Heart right ventricle (tissue), 16 donors: ENCODE data around the gene HEBP1. TPM values are rescaled to one million over a fixed set of nuclear protein-coding genes. Genes with fewer than 3 reads are reported as not detected.

Source experiments
- ATAC-seq, 8 donors: fragments of 200-7000 bp; cut with Tn5 transposase; one replicate each; pipeline ENCODE4 v1.9.1; 2020; ENCODE audit warnings: mild to moderate bottlenecking in 8 of 8, moderate library complexity in 8 of 8, moderate number of reproducible peaks in 1 of 8
- DNase-seq, 2 donors: peaks; one replicate each; pipeline ENCODE4 v3.0.0-alpha.2; 2020
- H3K27ac ChIP-seq, 10 donors: fragments of 200-600 bp; sonication (generic) in 2 of 10; one replicate each; pipeline versions ENCODE4 v1.5.0 to v1.8.0; 2020 to 2022; ENCODE audit warnings: mild to moderate bottlenecking in 3 of 10
- H3K27me3 ChIP-seq, 7 donors: fragments of 200-600 bp; one replicate each; pipeline ENCODE4 v1.8.0; 2021 to 2022; ENCODE audit warnings: mild to moderate bottlenecking in 2 of 7
- H3K36me3 ChIP-seq, 9 donors: fragments of 200-600 bp; sonication (generic) in 1 of 9; one replicate each; pipeline versions ENCODE4 v1.5.0 to v1.8.0; 2020 to 2022; ENCODE audit warnings: mild to moderate bottlenecking in 2 of 9
- H3K4me1 ChIP-seq, 9 donors: fragments of 200-600 bp; sonication (generic) in 1 of 9; one replicate each; pipeline versions ENCODE4 v1.5.0 to v1.8.0; 2020 to 2022; ENCODE audit warnings: mild to moderate bottlenecking in 4 of 9
- H3K4me3 ChIP-seq, 10 donors: fragments of 200-600 bp; sonication (generic) in 2 of 10; one replicate each; pipeline versions ENCODE4 v1.5.0 to v1.8.0; 2020 to 2022; ENCODE audit warnings: mild to moderate bottlenecking in 7 of 10, moderate library complexity in 2 of 10
- H3K9me3 ChIP-seq, 11 donors: fragments of 200-600 bp in 10 of 11; sonication (generic) in 2 of 11; one replicate each; pipeline versions ENCODE4 v1.5.0 to v1.8.0; 2013 to 2022; ENCODE audit warnings: mild to moderate bottlenecking in 2 of 11, control low read depth in 1 of 11, moderate library complexity in 1 of 11
- WGBS, 2 donors: extraction: QIAGEN DNeasy Blood & Tissue Kit; methylation state at CpG; one replicate each; pipeline ENCODE4 v1.1.7; 2013; ENCODE audit warnings: inconsistent platforms in 1 of 2; 5-methylcytosine and 5-hydroxymethylcytosine counted together
- intact Hi-C, 10 donors: fragments of 100-400 bp; cut with DNase I; formaldehyde crosslinking; loops; one replicate each; pipeline versions ENCODE4 v1.11.1 to v1.14.2; 2022
- polyA plus RNA-seq, 2 donors: library from polyadenylated mRNA; stranded (reverse); fragments of 200-250 nt; gene quantifications; one replicate each; pipeline ENCODE4 v1.2.3, GENCODE V29; 2013
- total RNA-seq, 10 donors: library from RNA; stranded (reverse); fragmentation: NEBNext Ultra II Directional in 3 of 10; extraction: Animal tissue kit (Norgen Biotek cat#: 25700) in 3 of 10; gene quantifications; one replicate each; pipeline versions ENCODE4 v1.2.1 to v1.2.4, GENCODE V29; 2021 to 2023
- TF ChIP-seq, protein P1 (sequence below), 9 donors: fragments of 200-600 bp; sonication (generic) in 2 of 9; IDR thresholded peaks; one replicate each; pipeline versions ENCODE4 v1.5.0 to v1.8.0; 2021 to 2022; ENCODE audit warnings: antibody characterized with exemption in 9 of 9, mild to moderate bottlenecking in 5 of 9, moderate library complexity in 1 of 9
- donor health status: Arrhythmogenic right ventricular cardiomyopathy.
- donor health status: ischemic (EF 13 %, LVEDD 7.1; RV severe dilation, severe dysfunction).
- donor health status: healthy with polysubstance abuse.
- donor health status: DM: no; HTN: yes; CAD: no.
- donor health status: DM: no; HTN: no; CAD: no.
- donor health status: ischemic (EF 25% LVEDD 6.9; RV normal size, moderate dysfunction).
- donor health status: ischemic (EF 25% LVEDD 5.7; RV mildly dilated, moderate dysfunction).
- donor health status: healthy.
- donor health status: DM: yes; HTN: yes; CAD: no.
- donor health status: Ischemic cardiomyopathy.
- donor health status: ischemic (EF 35%, LVEDD 5.7; RV mildly dilated, moderate dysfunction).
- donor health status: nonischemic (EF 11% LVEDD 7.7; RV severe dilation, severe dysfunction).
- donor health status: DM: yes; HTN: yes; CAD: no.
- donor health status: PGD.
- donor health status: ischemic (EF 29% LVEDD 5.4; RV normal size, mild dysfunction).
- donor health status: nonischemic (EF 23%, LVEDD 6.1; RV moderate dilation, normal function).

The HEBP1 gene
- total and polyA plus RNA-seq, 12 donors: 23.7 to 72.0 (median 51.4) TPM

DNA sequence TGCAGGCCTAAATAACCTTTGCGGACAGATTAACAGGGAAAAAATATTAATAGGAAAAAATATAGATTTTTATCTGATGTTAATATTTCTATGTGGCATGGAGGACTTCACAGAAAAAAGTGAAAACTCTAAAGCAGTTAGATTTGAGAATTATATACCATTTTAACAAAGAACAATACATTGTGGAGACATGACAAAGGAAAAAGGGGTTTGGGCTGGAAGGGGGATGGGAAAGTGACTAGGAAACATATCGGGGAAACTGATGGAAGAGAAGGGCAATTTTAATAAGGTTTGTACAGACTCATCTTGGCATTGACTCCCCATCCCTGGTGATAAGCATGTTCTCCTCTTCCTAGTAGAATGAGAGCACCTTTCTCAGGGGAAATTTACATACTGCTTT is 27.0 kb downstream of the HEBP1 start:
- DNase-seq (no peak), ATAC-seq (no peak)
- peaks cover 0 to 81% (median 34%) of the 10 kb centered on the region in 9 donors for H3K36me3 ChIP-seq
- peaks cover 0 to 16% (median 10%) of the 10 kb centered on the region in 11 donors for H3K9me3 ChIP-seq
- WGBS, 2 donors: 95 to 100% methylated on average over 2 of the region's 2 CpGs
- intact Hi-C loops: loop anchor here in 1 of 10 donors (5.0 kb wide), 1 partner anchor 46 kb away; no protein-coding TSS in a partner anchor
- H3K27me3 ChIP-seq: no peaks in the 10 kb centered on the region
- peaks cover 0 to 18% (median 0%) of the 10 kb centered on the region in 9 donors for H3K4me1 ChIP-seq
- H3K27ac ChIP-seq: no peak overlapping the region
- H3K4me3 ChIP-seq: no peak overlapping the region
- TF ChIP-seq, protein P1, sequence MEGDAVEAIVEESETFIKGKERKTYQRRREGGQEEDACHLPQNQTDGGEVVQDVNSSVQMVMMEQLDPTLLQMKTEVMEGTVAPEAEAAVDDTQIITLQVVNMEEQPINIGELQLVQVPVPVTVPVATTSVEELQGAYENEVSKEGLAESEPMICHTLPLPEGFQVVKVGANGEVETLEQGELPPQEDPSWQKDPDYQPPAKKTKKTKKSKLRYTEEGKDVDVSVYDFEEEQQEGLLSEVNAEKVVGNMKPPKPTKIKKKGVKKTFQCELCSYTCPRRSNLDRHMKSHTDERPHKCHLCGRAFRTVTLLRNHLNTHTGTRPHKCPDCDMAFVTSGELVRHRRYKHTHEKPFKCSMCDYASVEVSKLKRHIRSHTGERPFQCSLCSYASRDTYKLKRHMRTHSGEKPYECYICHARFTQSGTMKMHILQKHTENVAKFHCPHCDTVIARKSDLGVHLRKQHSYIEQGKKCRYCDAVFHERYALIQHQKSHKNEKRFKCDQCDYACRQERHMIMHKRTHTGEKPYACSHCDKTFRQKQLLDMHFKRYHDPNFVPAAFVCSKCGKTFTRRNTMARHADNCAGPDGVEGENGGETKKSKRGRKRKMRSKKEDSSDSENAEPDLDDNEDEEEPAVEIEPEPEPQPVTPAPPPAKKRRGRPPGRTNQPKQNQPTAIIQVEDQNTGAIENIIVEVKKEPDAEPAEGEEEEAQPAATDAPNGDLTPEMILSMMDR (IDR thresholded peaks at IDR 0.05): no peak

- Histone ChIP-seq H3K4me3 (no peak overlapping the region), H3K27ac (no peak overlapping the region), H3K4me1 (no peaks in the 10 kb centered on the region), H3K36me3 (peaks cover 0 to 31% (median 0%) of the 10 kb centered on the region in 9 donors), H3K9me3 (no peaks in the 10 kb centered on the region), H3K27me3 (no peaks in the 10 kb centered on the region)
- TF ChIP-seq, protein P1 (IDR thresholded peaks at IDR 0.05): no peak
- no peak for ATAC-seq
- intact Hi-C loops: no loop called here
- WGBS, 2 donors: 75 to 78% methylated on average over 4 of the region's 4 CpGs
- DNase-seq: no peak
These were observed 34.2 kb downstream of the HEBP1 start for GRCh38 chr12:12965836-12966235.

- H3K27me3 ChIP-seq: no peaks in the 10 kb centered on the region
- DNase-seq: no peak
- H3K9me3 ChIP-seq: no peaks in the 10 kb centered on the region
- intact Hi-C loops: no loop called here
- H3K27ac ChIP-seq: no peak overlapping the region
- peaks cover 0 to 21% (median 0%) of the 10 kb centered on the region in 9 donors for H3K36me3 ChIP-seq
- TF ChIP-seq, protein P1 (IDR thresholded peaks at IDR 0.05): no peak
- no peak for ATAC-seq
- no peaks in the 10 kb centered on the region for H3K4me1 ChIP-seq
- H3K4me3 ChIP-seq: no peak overlapping the region
- WGBS, 2 donors: 92 to 94% methylated on average over 4 of the region's 4 CpGs
These were observed 35.8 kb downstream of the HEBP1 start for GRCh38 chr12:12964255-12964654.

DNA sequence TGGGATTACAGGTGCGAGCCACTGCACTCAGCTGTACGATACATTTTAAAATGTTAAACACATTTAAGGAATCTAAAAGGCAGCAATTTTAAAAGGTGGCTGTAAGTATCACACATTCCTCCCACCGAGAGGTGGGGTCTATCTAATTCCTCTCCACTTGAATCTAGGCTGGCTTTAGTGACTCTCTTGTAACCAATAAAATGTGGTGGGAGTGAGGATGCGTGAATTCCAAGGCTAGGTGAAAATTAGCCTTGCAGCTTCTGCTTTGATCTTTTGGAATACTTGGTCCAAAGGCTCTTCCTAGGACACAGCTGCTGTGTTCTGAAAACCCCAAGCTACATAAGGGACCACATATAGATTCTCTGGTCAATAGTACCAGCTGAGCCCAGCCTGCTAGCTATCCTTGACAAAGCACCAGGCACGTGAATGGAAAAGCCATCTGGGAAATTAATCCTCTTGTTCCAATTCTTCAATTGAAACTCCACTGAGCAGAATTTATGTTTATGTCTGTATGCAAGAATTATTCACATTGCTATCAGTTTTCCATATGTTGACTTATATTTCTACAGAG is 39.3 kb downstream of the HEBP1 start:
- Histone ChIP-seq H3K36me3 (no peaks in the 10 kb centered on the region), H3K27ac (no peak overlapping the region), H3K27me3 (no peaks in the 10 kb centered on the region), H3K4me1 (no peaks in the 10 kb centered on the region), H3K4me3 (no peak overlapping the region), H3K9me3 (no peaks in the 10 kb centered on the region)
- intact Hi-C loops: no loop called here
- WGBS, 2 donors: 75 to 83% methylated on average over 5 of the region's 5 CpGs
- DNase-seq (no peak), ATAC-seq (no peak)
- TF ChIP-seq, protein P1 (IDR thresholded peaks at IDR 0.05): no peak
